Activated naive CD8-positive, alpha-beta T cell treated with anti-CD3 and anti-CD28 coated beads, Interleukin-2, amount 50 U/mL, for 16 hours (primary cell): ENCODE measurements around the gene ARHGDIG.
"Not testable (repeated sequence)": the region's sequence is repeated elsewhere in the genome, so short reads cannot be mapped to it uniquely, and the experiment has no call there.

Experiments used
- DNase-seq: peaks from one replicate; pipeline ENCODE4 v3.0.0-alpha.2; 2020; ENCODE audit warnings: low read depth, low spot score

ARHGDIG gene

GRCh38 chr16:325375-326145, 45.2 kb downstream of the ARHGDIG start:
- DNase-seq, result no peak

DNA sequence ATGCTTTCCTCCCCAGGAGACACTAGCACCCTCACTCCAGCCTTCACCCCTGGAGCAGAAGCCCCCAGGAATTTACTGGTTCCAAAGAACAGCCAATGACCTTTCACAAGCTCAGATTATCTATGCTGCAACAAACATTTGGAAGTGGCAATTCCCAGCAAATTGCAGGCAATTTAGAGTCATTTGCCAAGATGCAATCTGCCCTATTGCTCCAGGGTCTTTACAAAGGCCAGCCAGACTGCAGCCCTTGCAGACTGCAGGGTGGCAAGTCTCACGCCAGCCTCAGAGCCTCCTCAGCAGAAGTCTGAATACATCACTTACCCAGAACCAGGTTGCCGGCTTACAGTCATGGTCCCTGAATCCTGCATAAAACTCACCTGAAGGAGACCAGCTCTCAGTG, 50.4 kb downstream of the ARHGDIG start:
- DNase-seq, result no peak

DNA sequence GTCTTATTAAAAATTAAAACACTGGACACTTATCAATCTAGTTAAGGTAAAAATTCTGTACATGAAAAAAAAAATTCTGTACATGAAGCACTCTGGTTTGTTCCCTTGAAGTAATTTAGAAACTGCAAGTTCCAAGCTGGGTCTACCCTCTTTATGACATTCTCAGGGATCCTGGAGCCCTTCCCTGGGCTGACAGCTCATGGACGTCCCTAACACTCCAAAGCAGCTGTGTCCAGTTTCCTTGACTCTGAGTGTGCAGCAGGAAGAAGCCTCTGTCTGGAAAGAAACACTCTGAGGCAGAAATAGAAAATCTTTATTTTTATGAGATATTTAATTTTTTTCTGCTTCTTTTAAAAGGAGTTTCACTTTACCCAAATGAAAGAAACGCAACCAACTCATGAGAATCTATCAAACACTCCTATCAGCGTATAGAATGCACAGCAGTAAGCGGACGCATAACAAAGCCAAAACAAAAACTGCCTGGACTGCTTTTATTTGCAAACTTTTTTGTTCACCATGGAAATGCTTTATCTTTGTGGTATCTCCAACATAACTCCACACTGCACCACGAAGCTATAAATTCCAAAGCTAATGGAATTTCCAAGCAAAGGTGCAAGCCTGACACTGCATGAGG, 50.9 kb downstream of the ARHGDIG start:
- not testable (repeated sequence) for DNase-seq
